Stimulated activated naive CD4-positive, alpha-beta T cell (primary cell): Measurements from ENCODE around the gene MAST3.

ENCODE experiments used
- DNase-seq, 6 experiments: peaks; one replicate each; lab custom pipeline; 2025; lab: John Stamatoyannopoulos, UW

MAST3 gene

GRCh38 chr19:18135712-18136584 lies 38.4 kb downstream of the MAST3 start:
- no peak for DNase-seq

- no peak for DNase-seq
Observed at GRCh38 chr19:18137242-18137641, 39.7 kb downstream of the MAST3 start.

GRCh38 chr19:18137657-18138339 lies 40.2 kb downstream of the MAST3 start:
- no peak for DNase-seq

- no peak for DNase-seq
Observed at GRCh38 chr19:18140473-18140872, 42.9 kb downstream of the MAST3 start.

- no peak for DNase-seq
Observed at GRCh38 chr19:18141031-18141430, 43.5 kb downstream of the MAST3 start.

- DNase-seq: no peak
Observed at GRCh38 chr19:18143902-18144301, 46.3 kb downstream of the MAST3 start.

- DNase-seq: no peak
Observed at GRCh38 chr19:18144361-18144760, 46.8 kb downstream of the MAST3 start.

- DNase-seq: no peak
Observed at GRCh38 chr19:18144906-18145305, 47.3 kb downstream of the MAST3 start.

- DNase-seq: no peak
Observed at GRCh38 chr19:18145391-18145999, 47.9 kb downstream of the MAST3 start.

- no peak for DNase-seq
Observed at GRCh38 chr19:18147396-18147795, 49.8 kb downstream of the MAST3 start.

GRCh38 chr19:18149596-18149975 lies 52.0 kb downstream of the MAST3 start:
- DNase-seq: no peak

- DNase-seq: no peak
Observed at GRCh38 chr19:18150776-18151624, 53.4 kb downstream of the MAST3 start.

GRCh38 chr19:18152442-18152816 lies 54.9 kb downstream of the MAST3 start:
- DNase-seq: peak; percentile 96 to 99 (median 96)

GRCh38 chr19:18152817-18153555 lies 55.4 kb downstream of the MAST3 start, which contains the start of gene PIK3R2:
TSS of gene PIK3R2 (plus strand) at chr19:18153163. CDS start at chr19:18155880, 2,717 bp downstream.
- DNase-seq: peak; percentile 99 to 100 (median 99)

- DNase-seq: peak in 5 of 6 experiments; percentile 22 to 49 (median 40)
Observed at GRCh38 chr19:18153556-18154134, 56.1 kb downstream of the MAST3 start.

- DNase-seq: no peak
Observed at GRCh38 chr19:18155095-18156087, 57.8 kb downstream of the MAST3 start.

- no peak for DNase-seq
Observed at GRCh38 chr19:18156268-18156667, 58.7 kb downstream of the MAST3 start.

GRCh38 chr19:18156841-18157464 lies 59.4 kb downstream of the MAST3 start:
- DNase-seq: no peak

GRCh38 chr19:18157465-18158063 lies 60.0 kb downstream of the MAST3 start:
- no peak for DNase-seq
